GM23338 (cell line): Measurements from ENCODE around the gene LPGAT1. TPM values are rescaled to one million over a fixed set of nuclear protein-coding genes. Genes with fewer than 3 reads are reported as not detected.

Source experiments
- ATAC-seq: fragments of 200-7000 bp; cut with Tn5 transposase; 3 replicates; pipeline ENCODE4 v1.9.1; 2020
- DNase-seq: peaks from one replicate; pipeline ENCODE4 v3.0.0-alpha.2; 2015; ENCODE audit warnings: low spot score
- H2AFZ ChIP-seq: fragments of 200-600 bp; sonication (generic); 2 replicates; pipeline ENCODE4 v1.8.0; 2016; ENCODE audit warnings: antibody characterized with exemption, mild to moderate bottlenecking, moderate library complexity
- H3F3A ChIP-seq: fragments of 200-600 bp; sonication (generic); replicated peaks from 2 replicates; pipeline ENCODE4 v1.8.0; 2017; ENCODE audit warnings: antibody characterized with exemption, mixed run types, low read depth
- H3K27ac ChIP-seq: fragments of 200-600 bp; sonication (generic); 2 replicates; pipeline ENCODE4 v1.6.1; 2016; ENCODE audit warnings: low read depth
- H3K27me3 ChIP-seq: fragments of 200-600 bp; sonication (generic); 2 replicates; pipeline ENCODE4 v1.8.0; 2016; ENCODE audit warnings: mild to moderate bottlenecking, mixed run types, moderate library complexity; ENCODE audit not compliant: insufficient read depth
- H3K36me3 ChIP-seq: fragments of 200-600 bp; sonication (generic); 2 replicates; pipeline ENCODE4 v1.8.0; 2016; ENCODE audit warnings: mild to moderate bottlenecking; ENCODE audit not compliant: insufficient read depth
- H3K4me1 ChIP-seq: fragments of 200-600 bp; sonication (generic); 2 replicates; pipeline ENCODE4 v1.8.0; 2016; ENCODE audit warnings: mild to moderate bottlenecking, moderate library complexity; ENCODE audit not compliant: insufficient read depth
- H3K4me2 ChIP-seq: fragments of 200-600 bp; sonication (generic); 2 replicates; pipeline ENCODE4 v1.7.1; 2017; ENCODE audit warnings: mixed run types
- H3K4me3 ChIP-seq: fragments of 200-600 bp; sonication (generic); 2 replicates; pipeline ENCODE4 v1.6.1; 2016; ENCODE audit warnings: mixed run types
- H3K79me2 ChIP-seq: fragments of 200-600 bp; sonication (generic); replicated peaks from 2 replicates; pipeline ENCODE4 v1.8.0; 2017; ENCODE audit warnings: mild to moderate bottlenecking; ENCODE audit not compliant: insufficient read depth
- H3K9me2 ChIP-seq: fragments of 200-600 bp; sonication (generic); 2 replicates; pipeline ENCODE4 v1.8.0; 2017; ENCODE audit not compliant: insufficient read depth
- H4K20me1 ChIP-seq: fragments of 200-600 bp; sonication (generic); replicated peaks from 2 replicates; pipeline ENCODE4 v1.8.0; 2017; ENCODE audit warnings: mild to moderate bottlenecking; ENCODE audit not compliant: insufficient read depth
- H3K27ac Mint-ChIP-seq: 2 replicates; pipeline ENCODE4 v1.8.0; 2020; ENCODE audit warnings: inconsistent platforms, mild to moderate bottlenecking, moderate library complexity, mixed read lengths
- H3K27me3 Mint-ChIP-seq: 3 replicates; pipeline ENCODE4 v1.8.0; 2022; ENCODE audit warnings: low read depth, mild to moderate bottlenecking, moderate library complexity, mixed read lengths, inconsistent platforms; ENCODE audit not compliant: insufficient read depth, poor library complexity
- H3K36me3 Mint-ChIP-seq: 3 replicates; pipeline ENCODE4 v1.8.0; 2021; ENCODE audit warnings: low read depth, mild to moderate bottlenecking, inconsistent platforms, moderate library complexity, mixed read lengths
- H3K4me1 Mint-ChIP-seq: 3 replicates; pipeline ENCODE4 v1.8.0; 2020; ENCODE audit warnings: mild to moderate bottlenecking, inconsistent platforms, mixed read lengths
- H3K4me3 Mint-ChIP-seq: 3 replicates; pipeline ENCODE4 v1.8.0; 2021; ENCODE audit warnings: moderate library complexity, mild to moderate bottlenecking, inconsistent platforms, mixed read lengths
- H3K9me3 Mint-ChIP-seq: 3 replicates; pipeline ENCODE4 v1.8.0; 2020; ENCODE audit warnings: moderate library complexity, mild to moderate bottlenecking, inconsistent platforms, mixed read lengths
- CREB1 ChIP-seq: fragments of 250-450 bp; sonication (Bioruptor Pico); IDR thresholded peaks from 2 replicates; pipeline ENCODE4 v1.5.0; 2020; ENCODE audit warnings: low read depth, mild to moderate bottlenecking, moderate library complexity
- CTCF ChIP-seq, 2 experiments: fragments of 200-600 bp in 1 of 2; sonication (generic) in 1 of 2; conservative IDR thresholded peaks; 2 replicates each; pipeline versions ENCODE4 v1.5.1 to v1.6.1; 2016 to 2017; ENCODE audit warnings: antibody characterized with exemption in 2 of 2, low read depth in 2 of 2, mild to moderate bottlenecking in 2 of 2, moderate library complexity in 1 of 2
- ETS1 ChIP-seq: IDR thresholded peaks from 2 replicates; pipeline ENCODE4 v1.6.1; 2016; ENCODE audit warnings: antibody characterized with exemption
- EZH2 ChIP-seq: fragments of 200-600 bp; sonication (generic); IDR thresholded peaks from one replicate; pipeline ENCODE4 v1.8.0; 2017; ENCODE audit warnings: antibody characterized with exemption, mild to moderate bottlenecking, low read depth; ENCODE audit not compliant: unreplicated experiment
- EZH2phosphoT487 ChIP-seq: fragments of 200-600 bp; sonication (generic); IDR thresholded peaks from one replicate; pipeline ENCODE4 v1.8.1; 2018; ENCODE audit warnings: antibody characterized with exemption; ENCODE audit not compliant: unreplicated experiment
- JUNB ChIP-seq: IDR thresholded peaks from one replicate; pipeline ENCODE4 v1.6.1; 2016; ENCODE audit warnings: antibody characterized with exemption; ENCODE audit not compliant: unreplicated experiment
- NANOG ChIP-seq: IDR thresholded peaks from 2 replicates; pipeline ENCODE4 v1.6.1; 2016; ENCODE audit warnings: antibody characterized with exemption, borderline replicate concordance
- POLR2AphosphoS5 ChIP-seq: IDR thresholded peaks from 2 replicates; pipeline ENCODE4 v1.6.1; 2016; ENCODE audit warnings: antibody characterized with exemption, low read depth
- REST ChIP-seq: IDR thresholded peaks from one replicate; pipeline ENCODE4 v1.6.1; 2018; ENCODE audit warnings: antibody characterized with exemption; ENCODE audit not compliant: unreplicated experiment
- STAT1 ChIP-seq: IDR thresholded peaks from one replicate; pipeline ENCODE4 v1.6.1; 2016; ENCODE audit warnings: antibody characterized with exemption; ENCODE audit not compliant: unreplicated experiment
- ZNF114 ChIP-seq: fragments of 250-450 bp; sonication (Bioruptor Pico); IDR thresholded peaks from 2 replicates; pipeline ENCODE4 v1.5.0; 2020; ENCODE audit warnings: mild to moderate bottlenecking, moderate library complexity
- ZNF331 ChIP-seq: fragments of 250-450 bp; sonication (Bioruptor Pico); IDR thresholded peaks from 2 replicates; pipeline ENCODE4 v1.5.0; 2020; ENCODE audit warnings: low read depth, mild to moderate bottlenecking, moderate library complexity
- ZNF462 ChIP-seq: fragments of 250-450 bp; sonication (Bioruptor Pico); IDR thresholded peaks from 2 replicates; pipeline ENCODE4 v1.5.0; 2020; ENCODE audit warnings: mild to moderate bottlenecking, moderate library complexity
- polyA plus RNA-seq: library from polyadenylated mRNA; unstranded; fragments of >200 nt; fragmentation: Nextera tagmentation; extraction: Ambion mirVana; gene quantifications from 2 replicates; pipeline ENCODE4 v1.2.1, GENCODE V29; 2016
- total RNA-seq: library from RNA; depleted of rRNA; stranded (reverse); fragments of >200 nt; shearing (Covaris generic); gene quantifications from 2 replicates; pipeline ENCODE4 v1.2.3, GENCODE V29; 2014

Gene LPGAT1
- total and polyA plus RNA-seq, 2 experiments from 2014 or later, result 3.3 to 16.4 TPM

- Histone ChIP-seq H3K4me2 (no peak overlapping the region), H3K79me2 (no peaks in the 10 kb centered on the region), H3K36me3 (no peaks in the 10 kb centered on the region), H4K20me1 (no peaks in the 10 kb centered on the region), H3K4me1 (no peaks in the 10 kb centered on the region), H3F3A (no peaks in the 10 kb centered on the region), H3K9me2 (no peaks in the 10 kb centered on the region), H2AFZ (peak overlapping the region; percentile 59; the same call in 1 of the 2 replicates), H3K27ac (no peak overlapping the region), H3K27me3 (no peaks in the 10 kb centered on the region), H3K4me3 (no peak overlapping the region)
- no peaks in the 10 kb centered on the region for H3K36me3 Mint-ChIP-seq
- H3K4me3 Mint-ChIP-seq, result no peak overlapping the region
- no peak overlapping the region for H3K27ac Mint-ChIP-seq
- peaks cover 17% of the 10 kb centered on the region for H3K4me1 Mint-ChIP-seq
- ATAC-seq (peak; percentile 55), DNase-seq (no peak)
- no peaks in the 10 kb centered on the region for H3K9me3 Mint-ChIP-seq
- H3K27me3 Mint-ChIP-seq, result peaks cover 2% of the 10 kb centered on the region
- TF ChIP-seq POLR2AphosphoS5, result no peak
- no peak for TF ChIP-seq ZNF114 (CRISPR knock-in tag)
- TF ChIP-seq CTCF (conservative IDR thresholded peaks at IDR 0.05; ENCODE audit: low read depth in 2 of 2), result no peak
- TF ChIP-seq JUNB, result no peak
- no peak for TF ChIP-seq EZH2phosphoT487
- no peak for TF ChIP-seq ZNF462 (CRISPR knock-in tag)
- TF ChIP-seq REST, result no peak
- no peak for TF ChIP-seq STAT1
- no peak for TF ChIP-seq ETS1
- TF ChIP-seq NANOG, result no peak
- no peak for TF ChIP-seq ZNF331
- TF ChIP-seq EZH2, result no peak
- no peak for TF ChIP-seq CREB1 (CRISPR knock-in tag)
Measured at GRCh38 chr1:211737115-211738035, 93.2 kb downstream of the LPGAT1 start.
